ENCODE measurements around the gene TSPO. TPM values are rescaled to one million over a fixed set of nuclear protein-coding genes. Genes with fewer than 3 reads are reported as not detected.

TSPO gene
- total and polyA plus RNA-seq, 8 donors: 198 to 489 (median 380) TPM

DNA sequence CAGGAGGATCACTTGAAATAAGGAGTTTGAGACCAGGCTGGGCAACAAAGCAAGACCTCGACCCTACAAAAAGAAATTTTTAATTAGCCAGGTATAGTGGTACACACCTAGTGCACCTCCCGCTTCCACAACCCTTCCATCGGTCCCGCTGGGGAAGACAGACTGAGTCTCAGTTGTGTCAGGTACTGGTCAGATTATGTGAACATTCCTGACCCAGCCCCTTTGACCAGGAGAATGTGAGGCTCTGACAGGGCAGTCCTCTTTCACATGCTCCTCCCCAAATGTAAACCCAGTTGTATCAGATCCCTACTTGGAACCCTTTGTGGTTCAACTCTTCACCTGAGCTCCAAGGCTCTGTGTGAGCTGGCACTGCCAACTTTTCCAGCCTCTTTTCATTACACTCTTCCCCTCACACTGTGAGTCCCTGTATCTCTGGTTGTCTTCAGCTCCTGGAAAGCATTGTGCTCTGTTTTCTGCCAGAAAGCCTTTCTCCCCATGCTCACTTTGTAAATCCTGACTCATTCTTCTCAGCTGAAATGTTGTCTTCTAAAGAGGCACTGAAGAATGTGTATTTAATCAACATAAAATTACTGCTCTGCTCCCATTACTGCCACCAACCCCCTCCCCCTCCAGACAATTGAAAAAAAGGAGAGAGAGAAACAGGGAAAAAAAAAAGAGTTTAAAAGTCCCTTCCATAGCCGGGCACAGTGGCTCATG is 37.6 kb downstream of the TSPO start:
- peaks cover 20 to 35% (median 34%) of the 10 kb centered on the region in 4 donors for H3K4me1 ChIP-seq
- no peak overlapping the region for H3K4me3 ChIP-seq
- intact Hi-C loops (cut with DNase I; ENCODE audit: low total_unique reads): no loop called here
- H3K27ac ChIP-seq: no peak overlapping the region
- H3K27me3 ChIP-seq: no peaks in the 10 kb centered on the region
- 78 to 89% (median 84%) methylated on average over 5 of the region's 5 CpGs for WGBS, 5 donors
- no peak for TF ChIP-seq EP300 (IDR thresholded peaks at IDR 0.05)
- TF ChIP-seq POLR2A (IDR thresholded peaks at IDR 0.05): no peak
- TF ChIP-seq POLR2AphosphoS5 (IDR thresholded peaks at IDR 0.05): no peak
- TF ChIP-seq, protein P1, sequence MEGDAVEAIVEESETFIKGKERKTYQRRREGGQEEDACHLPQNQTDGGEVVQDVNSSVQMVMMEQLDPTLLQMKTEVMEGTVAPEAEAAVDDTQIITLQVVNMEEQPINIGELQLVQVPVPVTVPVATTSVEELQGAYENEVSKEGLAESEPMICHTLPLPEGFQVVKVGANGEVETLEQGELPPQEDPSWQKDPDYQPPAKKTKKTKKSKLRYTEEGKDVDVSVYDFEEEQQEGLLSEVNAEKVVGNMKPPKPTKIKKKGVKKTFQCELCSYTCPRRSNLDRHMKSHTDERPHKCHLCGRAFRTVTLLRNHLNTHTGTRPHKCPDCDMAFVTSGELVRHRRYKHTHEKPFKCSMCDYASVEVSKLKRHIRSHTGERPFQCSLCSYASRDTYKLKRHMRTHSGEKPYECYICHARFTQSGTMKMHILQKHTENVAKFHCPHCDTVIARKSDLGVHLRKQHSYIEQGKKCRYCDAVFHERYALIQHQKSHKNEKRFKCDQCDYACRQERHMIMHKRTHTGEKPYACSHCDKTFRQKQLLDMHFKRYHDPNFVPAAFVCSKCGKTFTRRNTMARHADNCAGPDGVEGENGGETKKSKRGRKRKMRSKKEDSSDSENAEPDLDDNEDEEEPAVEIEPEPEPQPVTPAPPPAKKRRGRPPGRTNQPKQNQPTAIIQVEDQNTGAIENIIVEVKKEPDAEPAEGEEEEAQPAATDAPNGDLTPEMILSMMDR (IDR thresholded peaks at IDR 0.05): no peak
- H3K9me3 ChIP-seq: no peaks in the 10 kb centered on the region
- DNase-seq: no peak
- H3K36me3 ChIP-seq: no peaks in the 10 kb centered on the region

DNA sequence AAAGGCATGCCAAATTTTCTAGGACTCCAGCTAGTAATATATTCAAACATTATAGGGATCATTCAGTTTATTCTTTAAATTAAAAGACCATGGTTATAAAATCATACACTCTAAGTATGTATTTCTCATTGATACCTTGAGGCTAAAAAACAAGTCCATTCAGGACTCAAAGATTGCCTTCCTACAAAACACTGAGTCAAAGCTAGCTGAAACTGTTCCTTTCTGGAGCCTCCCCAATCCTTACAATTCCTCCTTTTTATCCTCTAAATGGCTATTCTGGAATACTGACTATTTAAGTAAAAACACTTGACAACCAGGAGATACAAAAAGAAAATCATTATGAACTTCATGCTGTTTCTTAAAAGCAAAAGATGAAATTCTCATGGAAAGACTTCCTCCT is 40.5 kb downstream of the TSPO start:
- no peaks in the 10 kb centered on the region for H3K9me3 ChIP-seq
- no peaks in the 10 kb centered on the region for H3K36me3 ChIP-seq
- DNase-seq: no peak
- no peak overlapping the region for H3K4me3 ChIP-seq
- H3K27ac ChIP-seq: no peak overlapping the region
- peaks cover 0 to 11% (median 0%) of the 10 kb centered on the region in 3 donors for H3K27me3 ChIP-seq
- H3K4me1 ChIP-seq: peaks cover 6 to 10% (median 8%) of the 10 kb centered on the region in 4 donors
- TF ChIP-seq POLR2A (IDR thresholded peaks at IDR 0.05): no peak
- no peak for TF ChIP-seq POLR2AphosphoS5 (IDR thresholded peaks at IDR 0.05)
- TF ChIP-seq, protein P1 (IDR thresholded peaks at IDR 0.05): no peak
- TF ChIP-seq EP300 (IDR thresholded peaks at IDR 0.05): no peak
- intact Hi-C loops (cut with DNase I; ENCODE audit: low total_unique reads): no loop called here

DNA sequence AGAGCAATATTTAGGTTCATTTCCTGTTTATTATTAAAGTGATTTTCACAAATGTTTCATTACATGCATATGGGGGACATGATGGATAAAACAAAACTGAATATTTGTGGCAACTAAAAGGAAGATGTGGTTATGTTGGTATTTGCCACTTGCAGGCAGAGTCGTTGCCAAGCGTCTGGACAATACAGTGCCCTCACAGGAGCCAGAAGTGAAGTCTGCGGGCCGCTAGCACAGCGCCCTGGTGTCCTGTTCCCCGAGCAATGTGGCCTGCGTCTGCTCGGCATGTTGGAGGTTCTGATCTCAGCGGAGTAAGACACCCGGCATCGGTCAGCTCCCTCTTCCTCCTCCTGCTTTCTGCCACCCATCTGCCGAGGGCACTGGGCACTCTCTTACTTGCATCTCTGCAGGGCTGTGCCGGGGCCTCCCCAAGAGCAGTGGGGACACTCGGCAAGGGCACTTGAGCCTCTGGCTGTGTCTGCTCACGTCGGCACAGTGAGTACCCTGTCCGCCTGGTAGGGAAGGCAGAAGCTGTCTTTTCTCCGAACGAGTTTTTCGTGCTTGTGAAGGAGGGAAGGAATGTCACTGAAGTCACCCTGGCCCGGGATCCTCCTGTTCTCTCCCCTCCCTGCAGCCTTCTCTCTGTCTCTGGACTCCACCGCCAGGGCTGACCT is 46.0 kb downstream of the TSPO start:
- H3K36me3 ChIP-seq: no peaks in the 10 kb centered on the region
- 58 to 71% (median 63%) methylated on average over 22 of the region's 22 CpGs for WGBS, 5 donors
- no peak for DNase-seq
- no peak overlapping the region for H3K27ac ChIP-seq
- no peaks in the 10 kb centered on the region for H3K9me3 ChIP-seq
- H3K27me3 ChIP-seq: peaks cover 0 to 46% (median 0%) of the 10 kb centered on the region in 3 donors
- H3K4me3 ChIP-seq: no peak overlapping the region
- intact Hi-C loops (cut with DNase I; ENCODE audit: low total_unique reads): no loop called here
- TF ChIP-seq, protein P1 (IDR thresholded peaks at IDR 0.05): no peak
- TF ChIP-seq POLR2AphosphoS5 (IDR thresholded peaks at IDR 0.05) (no peak), POLR2A (IDR thresholded peaks at IDR 0.05) (no peak), EP300 (IDR thresholded peaks at IDR 0.05) (no peak)
- H3K4me1 ChIP-seq: no peaks in the 10 kb centered on the region

DNA sequence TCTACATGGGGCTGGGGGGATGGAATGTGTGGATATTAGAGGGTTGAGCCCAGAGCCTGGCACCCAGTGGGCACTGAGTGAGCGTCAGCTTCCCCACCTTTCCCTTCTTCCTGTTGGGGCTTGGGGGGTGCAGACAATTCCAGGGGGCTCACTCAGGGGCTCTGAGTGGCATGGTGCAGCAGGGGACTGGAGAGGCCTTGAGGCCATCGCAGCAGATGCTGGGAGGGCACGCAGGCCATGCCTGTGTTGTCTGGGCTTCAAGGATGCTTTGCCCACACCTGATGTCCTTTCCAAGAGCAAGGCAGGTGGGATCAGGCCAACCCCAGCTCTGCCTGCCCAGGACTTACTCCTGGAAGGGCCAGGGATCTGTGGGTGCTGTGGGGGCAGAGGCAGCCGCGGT is 46.8 kb downstream of the TSPO start:
- TF ChIP-seq EP300 (IDR thresholded peaks at IDR 0.05) (no peak), POLR2A (IDR thresholded peaks at IDR 0.05) (no peak), POLR2AphosphoS5 (IDR thresholded peaks at IDR 0.05) (no peak)
- TF ChIP-seq, protein P1 (IDR thresholded peaks at IDR 0.05): no peak
- peaks cover 0 to 46% (median 0%) of the 10 kb centered on the region in 3 donors for H3K27me3 ChIP-seq
- H3K4me1 ChIP-seq: no peaks in the 10 kb centered on the region
- 72 to 90% (median 80%) methylated on average over 5 of the region's 5 CpGs for WGBS, 5 donors
- no peak for DNase-seq
- intact Hi-C loops (cut with DNase I; ENCODE audit: low total_unique reads): no loop called here
- H3K36me3 ChIP-seq: no peaks in the 10 kb centered on the region
- no peak overlapping the region for H3K4me3 ChIP-seq
- H3K9me3 ChIP-seq: no peaks in the 10 kb centered on the region
- H3K27ac ChIP-seq: no peak overlapping the region
